GM13976 (cell line): ENCODE results near the gene SUDS3.

Source experiments
- DNase-seq: peaks from one replicate; pipeline ENCODE4 v3.0.0; 2012; ENCODE audit warnings: low spot score
- in situ Hi-C: fragments of 300-500 bp; cut with MboI; formaldehyde crosslinking; loops from one replicate; pipeline ENCODE4 v1.12.0; 2022; ENCODE audit warnings: low sequenced_read_pairs, mixed read lengths, inconsistent platforms; ENCODE audit not compliant: unreplicated experiment
- TF ChIP-seq, protein P1 (sequence below): IDR thresholded peaks from 2 replicates; pipeline ENCODE4 v1.5.1; 2012; ENCODE audit warnings: borderline replicate concordance, mild to moderate bottlenecking; ENCODE audit not compliant: insufficient read depth; ENCODE audit errors: extremely low read depth, missing control alignments, control extremely low read depth

The SUDS3 gene

DNA sequence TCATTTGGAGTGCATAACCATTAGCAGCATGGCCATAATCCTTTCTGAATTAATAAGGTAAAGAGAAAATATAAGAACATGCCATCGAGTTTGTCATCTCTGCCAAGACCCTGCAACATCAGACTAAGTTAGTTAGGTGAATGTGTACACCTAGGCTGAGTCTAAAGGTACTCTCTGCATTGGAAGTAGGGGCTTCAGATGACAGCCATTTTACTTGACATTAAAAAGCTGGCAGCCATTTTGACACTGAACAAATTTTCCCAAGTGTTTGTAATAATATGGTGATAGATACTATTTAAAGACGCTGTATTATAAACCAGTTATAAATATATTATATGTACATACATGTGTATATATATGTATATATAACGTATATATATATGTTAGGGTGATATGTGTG is 79.0 kb downstream of the SUDS3 start:
- DNase-seq = no peak
- in situ Hi-C loops = no loop called here
- TF ChIP-seq, protein P1, sequence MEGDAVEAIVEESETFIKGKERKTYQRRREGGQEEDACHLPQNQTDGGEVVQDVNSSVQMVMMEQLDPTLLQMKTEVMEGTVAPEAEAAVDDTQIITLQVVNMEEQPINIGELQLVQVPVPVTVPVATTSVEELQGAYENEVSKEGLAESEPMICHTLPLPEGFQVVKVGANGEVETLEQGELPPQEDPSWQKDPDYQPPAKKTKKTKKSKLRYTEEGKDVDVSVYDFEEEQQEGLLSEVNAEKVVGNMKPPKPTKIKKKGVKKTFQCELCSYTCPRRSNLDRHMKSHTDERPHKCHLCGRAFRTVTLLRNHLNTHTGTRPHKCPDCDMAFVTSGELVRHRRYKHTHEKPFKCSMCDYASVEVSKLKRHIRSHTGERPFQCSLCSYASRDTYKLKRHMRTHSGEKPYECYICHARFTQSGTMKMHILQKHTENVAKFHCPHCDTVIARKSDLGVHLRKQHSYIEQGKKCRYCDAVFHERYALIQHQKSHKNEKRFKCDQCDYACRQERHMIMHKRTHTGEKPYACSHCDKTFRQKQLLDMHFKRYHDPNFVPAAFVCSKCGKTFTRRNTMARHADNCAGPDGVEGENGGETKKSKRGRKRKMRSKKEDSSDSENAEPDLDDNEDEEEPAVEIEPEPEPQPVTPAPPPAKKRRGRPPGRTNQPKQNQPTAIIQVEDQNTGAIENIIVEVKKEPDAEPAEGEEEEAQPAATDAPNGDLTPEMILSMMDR = no peak

DNA sequence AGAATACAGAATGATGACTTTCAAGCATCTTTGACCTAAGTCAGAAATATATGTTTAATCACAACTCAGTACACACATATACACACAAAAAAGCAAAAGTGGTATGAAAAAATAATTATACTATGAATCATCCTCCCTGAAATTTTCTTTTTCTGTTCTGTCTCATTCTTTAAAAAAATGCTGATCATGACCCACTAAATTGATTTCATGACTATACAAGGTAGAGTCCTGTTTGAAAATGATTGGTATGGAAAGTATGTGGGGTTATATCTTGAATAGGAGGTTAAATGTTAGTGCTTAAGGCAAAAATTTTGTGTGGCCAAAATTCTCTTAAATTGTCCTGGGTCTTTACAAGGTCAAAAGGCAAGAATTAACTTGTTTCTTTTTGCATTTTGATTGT is 80.4 kb downstream of the SUDS3 start:
- DNase-seq = no peak
- TF ChIP-seq, protein P1 = no peak
- in situ Hi-C loops = no loop called here

DNA sequence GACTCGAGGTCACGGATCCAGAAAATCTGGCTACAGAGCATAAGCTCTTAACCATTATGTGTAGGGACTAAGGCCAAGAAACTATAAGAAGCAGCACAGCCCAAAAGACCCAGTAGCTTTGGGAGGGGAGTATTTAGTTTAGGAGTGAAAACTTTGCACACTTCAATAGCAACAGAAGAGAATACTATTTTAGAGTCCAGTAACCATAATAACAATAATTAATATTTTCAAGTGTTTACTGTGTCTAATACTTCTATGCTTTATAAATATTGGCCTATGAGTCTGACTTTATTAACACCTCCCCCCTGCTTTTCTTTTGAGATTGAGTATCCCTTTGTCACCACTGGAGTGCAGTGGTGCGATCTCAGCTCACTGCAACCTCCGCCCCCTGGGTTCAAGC is 82.8 kb downstream of the SUDS3 start:
- no peak for DNase-seq
- in situ Hi-C loops = no loop called here
- TF ChIP-seq, protein P1 = no peak

DNA sequence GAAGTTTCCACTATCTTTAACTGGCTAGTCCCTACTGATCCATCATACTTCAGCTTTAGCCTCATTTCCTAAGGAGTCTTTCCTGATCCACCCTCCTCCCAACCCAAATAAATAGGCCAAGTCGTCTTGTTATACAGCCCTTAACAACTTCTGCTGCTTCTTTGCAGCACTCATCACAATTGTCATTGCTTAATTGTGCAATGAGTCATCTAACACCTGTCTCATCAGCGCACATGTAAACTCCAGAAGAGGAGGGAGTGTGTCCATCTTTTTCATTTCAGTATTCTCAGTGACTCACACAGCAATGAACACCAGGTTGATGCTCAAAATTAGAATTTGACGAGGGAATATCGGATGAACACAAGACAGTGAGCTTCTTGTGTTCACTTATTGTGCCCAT is 87.3 kb downstream of the SUDS3 start:
- in situ Hi-C loops = no loop called here
- no peak for DNase-seq

DNA sequence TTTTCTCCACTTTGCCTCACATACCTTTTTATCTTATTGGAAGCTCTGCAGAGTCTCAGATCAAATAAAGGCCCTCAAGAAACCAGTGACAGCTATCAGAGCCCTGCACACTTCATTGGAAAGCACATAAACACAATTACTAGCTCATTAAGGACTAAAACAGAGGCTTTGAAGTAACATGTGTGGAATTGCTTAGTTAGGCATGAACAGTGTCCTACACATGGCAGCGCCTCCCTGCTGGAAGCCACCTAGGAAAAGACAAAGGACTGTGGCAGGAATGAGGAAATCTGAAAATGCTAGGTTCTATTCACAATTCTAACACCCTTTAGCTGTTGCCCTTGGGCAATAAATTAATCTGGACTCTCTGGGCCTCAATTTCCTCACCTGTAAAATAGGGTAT is 89.4 kb downstream of the SUDS3 start:
- in situ Hi-C loops = no loop called here
- TF ChIP-seq, protein P1 = no peak
- no peak for DNase-seq

More for the DNA sequence above, 87.3 kb downstream of the SUDS3 start:
- TF ChIP-seq, protein P1 = no peak
